ENCODE results near the gene TRMT112. TPM values are rescaled to one million over a fixed set of nuclear protein-coding genes. Genes with fewer than 3 reads are reported as not detected.

The TRMT112 gene
- total RNA-seq, 1 donor from 2014 or later, result 587 TPM

DNA sequence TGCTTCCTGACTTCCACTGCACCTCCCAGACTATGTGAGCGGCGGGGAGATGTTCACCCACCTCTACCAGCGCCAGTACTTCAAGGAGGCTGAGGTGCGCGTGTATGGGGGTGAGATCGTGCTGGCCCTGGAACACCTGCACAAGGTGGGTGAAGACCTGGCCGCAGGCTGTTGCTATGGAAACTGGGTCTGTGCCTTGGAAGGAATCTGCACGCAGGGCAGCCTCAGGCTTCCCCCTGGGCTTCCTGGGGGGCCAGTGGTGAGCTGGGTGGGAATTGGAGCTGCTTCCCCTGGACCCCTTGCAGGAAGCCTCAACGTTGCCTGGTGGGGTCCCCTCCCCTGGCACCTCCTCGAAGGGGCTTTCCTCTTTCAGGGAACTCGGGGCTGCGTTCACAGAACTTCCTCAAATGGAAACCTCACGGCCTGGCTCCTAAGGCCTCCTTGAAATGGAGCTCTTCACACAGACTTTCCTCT lies 43.1 kb upstream of the TRMT112 start:
- no peaks in the 10 kb centered on the region for H3K27me3 ChIP-seq (ENCODE audit: control insufficient read depth, insufficient read depth, low read length)
- FAIRE-seq (no peak), DNase-seq (ENCODE audit: low read depth) (no peak)
- TF ChIP-seq, protein P1, sequence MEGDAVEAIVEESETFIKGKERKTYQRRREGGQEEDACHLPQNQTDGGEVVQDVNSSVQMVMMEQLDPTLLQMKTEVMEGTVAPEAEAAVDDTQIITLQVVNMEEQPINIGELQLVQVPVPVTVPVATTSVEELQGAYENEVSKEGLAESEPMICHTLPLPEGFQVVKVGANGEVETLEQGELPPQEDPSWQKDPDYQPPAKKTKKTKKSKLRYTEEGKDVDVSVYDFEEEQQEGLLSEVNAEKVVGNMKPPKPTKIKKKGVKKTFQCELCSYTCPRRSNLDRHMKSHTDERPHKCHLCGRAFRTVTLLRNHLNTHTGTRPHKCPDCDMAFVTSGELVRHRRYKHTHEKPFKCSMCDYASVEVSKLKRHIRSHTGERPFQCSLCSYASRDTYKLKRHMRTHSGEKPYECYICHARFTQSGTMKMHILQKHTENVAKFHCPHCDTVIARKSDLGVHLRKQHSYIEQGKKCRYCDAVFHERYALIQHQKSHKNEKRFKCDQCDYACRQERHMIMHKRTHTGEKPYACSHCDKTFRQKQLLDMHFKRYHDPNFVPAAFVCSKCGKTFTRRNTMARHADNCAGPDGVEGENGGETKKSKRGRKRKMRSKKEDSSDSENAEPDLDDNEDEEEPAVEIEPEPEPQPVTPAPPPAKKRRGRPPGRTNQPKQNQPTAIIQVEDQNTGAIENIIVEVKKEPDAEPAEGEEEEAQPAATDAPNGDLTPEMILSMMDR (IDR thresholded peaks at IDR 0.05; ENCODE audit: insufficient read depth, low read length, severe bottlenecking), result no peak
- H3K36me3 ChIP-seq (ENCODE audit: control insufficient read depth, insufficient read depth, low read length), result peaks cover 36% of the 10 kb centered on the region
- H3K4me3 ChIP-seq (ENCODE audit: low read depth, low read length), result peak overlapping the region; percentile 95

DNA sequence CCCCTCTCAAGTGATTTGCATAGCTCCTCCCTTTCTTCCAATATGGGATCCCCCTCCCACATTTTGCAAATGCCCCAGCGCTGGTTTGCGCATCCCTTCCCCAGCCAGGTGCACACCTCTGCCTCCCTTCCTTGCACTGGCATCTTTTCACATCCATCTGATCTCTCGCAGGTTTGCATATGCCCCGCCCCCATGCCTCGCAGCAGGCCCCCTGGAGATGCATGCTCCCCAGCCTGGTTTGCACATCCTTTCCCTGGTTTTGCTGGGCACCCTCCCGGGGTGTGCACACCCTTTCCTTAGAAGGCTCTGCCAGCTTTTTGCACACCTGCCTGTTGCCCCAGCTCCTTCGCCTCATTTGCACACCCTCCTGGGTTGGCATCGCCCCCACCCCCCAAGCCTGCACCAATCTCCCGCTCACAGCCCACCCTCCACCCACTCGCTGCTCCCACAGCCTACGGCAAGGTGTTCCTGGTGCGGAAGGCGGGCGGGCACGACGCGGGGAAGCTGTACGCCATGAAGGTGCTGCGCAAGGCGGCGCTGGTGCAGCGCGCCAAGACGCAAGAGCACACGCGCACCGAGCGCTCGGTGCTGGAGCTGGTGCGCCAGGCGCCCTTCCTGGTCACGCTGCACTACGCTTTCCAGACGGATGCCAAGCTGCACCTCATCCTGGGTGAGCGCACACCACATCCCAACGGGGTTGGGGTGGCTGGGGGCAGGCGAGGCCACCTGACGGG lies 42.5 kb upstream of the TRMT112 start:
- peak overlapping the region; percentile 95 for H3K4me3 ChIP-seq (ENCODE audit: low read depth, low read length)
- no peaks in the 10 kb centered on the region for H3K27me3 ChIP-seq (ENCODE audit: control insufficient read depth, insufficient read depth, low read length)
- no peak for DNase-seq (ENCODE audit: low read depth)
- H3K36me3 ChIP-seq (ENCODE audit: control insufficient read depth, insufficient read depth, low read length), result peaks cover 31% of the 10 kb centered on the region
- TF ChIP-seq, protein P1 (IDR thresholded peaks at IDR 0.05; ENCODE audit: insufficient read depth, low read length, severe bottlenecking), result peak; percentile 49
- FAIRE-seq, result no peak

DNA sequence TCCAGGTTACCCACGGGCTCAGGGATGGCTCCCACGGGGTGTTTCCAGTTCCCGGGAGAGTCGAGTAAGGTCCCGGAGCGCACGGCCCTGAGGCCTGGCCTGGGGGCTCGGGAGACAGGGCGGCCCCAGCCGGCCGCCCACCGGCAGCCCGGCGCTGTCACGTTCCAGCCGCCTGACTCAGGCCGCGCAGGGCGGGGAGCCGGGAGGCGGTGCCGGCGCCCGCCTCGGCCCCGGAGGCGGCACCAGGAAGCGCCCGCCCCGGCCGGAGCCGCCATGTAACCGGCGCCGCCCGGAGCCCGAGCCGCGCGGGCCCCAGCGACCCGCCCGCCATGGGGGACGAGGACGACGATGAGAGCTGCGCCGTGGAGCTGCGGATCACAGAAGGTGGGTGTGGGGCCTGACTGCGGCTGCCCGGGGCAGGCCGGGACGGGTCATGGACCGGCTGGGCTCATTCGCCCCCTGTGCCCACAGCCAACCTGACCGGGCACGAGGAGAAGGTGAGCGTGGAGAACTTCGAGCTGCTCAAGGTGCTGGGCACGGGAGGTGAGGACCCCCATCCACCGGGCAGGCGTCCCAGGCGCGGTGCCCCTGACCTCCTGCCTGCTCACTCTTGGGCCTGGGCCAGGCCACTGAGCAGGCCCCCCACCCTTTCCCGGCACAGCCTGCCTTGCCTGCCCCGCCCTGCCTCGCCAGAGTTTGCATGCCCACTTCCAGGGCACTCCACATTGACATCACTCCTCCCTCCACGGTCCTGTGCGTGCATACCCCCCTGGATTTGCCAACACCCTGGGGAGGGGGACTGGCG lies 41.8 kb upstream of the TRMT112 start, which contains the start of gene RPS6KA4:
Gene RPS6KA4, plus strand, starts transcription at position 256 of the 805 bp plus-strand sequence. Its CDS starts 74 bp downstream, at position 330.
- Histone ChIP-seq H3K27me3 (ENCODE audit: control insufficient read depth, insufficient read depth, low read length) (no peaks in the 10 kb centered on the region), H3K36me3 (ENCODE audit: control insufficient read depth, insufficient read depth, low read length) (peaks cover 28% of the 10 kb centered on the region), H3K4me3 (ENCODE audit: low read depth, low read length) (peak within 1 kb of the TSS; percentile 95)
- TF ChIP-seq, protein P1 (IDR thresholded peaks at IDR 0.05; ENCODE audit: insufficient read depth, low read length, severe bottlenecking), result no peak
- FAIRE-seq (no peak), DNase-seq (ENCODE audit: low read depth) (peak; percentile 51)

DNA sequence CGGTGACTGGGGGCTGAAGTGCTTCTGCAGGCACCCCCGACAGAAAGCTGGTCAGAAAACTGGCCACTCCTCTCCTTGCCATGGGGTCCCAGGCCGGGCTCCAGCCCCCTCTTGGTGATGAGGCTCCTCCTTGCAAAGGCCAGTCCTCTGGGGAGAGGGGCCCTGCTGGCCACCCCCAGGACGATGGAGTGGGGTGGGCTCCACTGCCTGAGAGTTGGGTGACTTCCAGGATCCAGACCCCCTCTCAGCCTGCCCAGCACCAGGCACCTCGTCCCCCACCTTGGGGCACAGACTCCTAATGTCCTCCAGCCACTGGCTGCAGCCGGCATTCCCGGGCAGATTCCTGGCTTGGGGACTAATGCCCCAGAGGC lies 41.2 kb upstream of the TRMT112 start:
- peak overlapping the region; percentile 95 for H3K4me3 ChIP-seq (ENCODE audit: low read depth, low read length)
- TF ChIP-seq, protein P1 (IDR thresholded peaks at IDR 0.05; ENCODE audit: insufficient read depth, low read length, severe bottlenecking), result no peak
- DNase-seq (ENCODE audit: low read depth) (no peak), FAIRE-seq (no peak)
- no peaks in the 10 kb centered on the region for H3K27me3 ChIP-seq (ENCODE audit: control insufficient read depth, insufficient read depth, low read length)
- peaks cover 25% of the 10 kb centered on the region for H3K36me3 ChIP-seq (ENCODE audit: control insufficient read depth, insufficient read depth, low read length)

DNA sequence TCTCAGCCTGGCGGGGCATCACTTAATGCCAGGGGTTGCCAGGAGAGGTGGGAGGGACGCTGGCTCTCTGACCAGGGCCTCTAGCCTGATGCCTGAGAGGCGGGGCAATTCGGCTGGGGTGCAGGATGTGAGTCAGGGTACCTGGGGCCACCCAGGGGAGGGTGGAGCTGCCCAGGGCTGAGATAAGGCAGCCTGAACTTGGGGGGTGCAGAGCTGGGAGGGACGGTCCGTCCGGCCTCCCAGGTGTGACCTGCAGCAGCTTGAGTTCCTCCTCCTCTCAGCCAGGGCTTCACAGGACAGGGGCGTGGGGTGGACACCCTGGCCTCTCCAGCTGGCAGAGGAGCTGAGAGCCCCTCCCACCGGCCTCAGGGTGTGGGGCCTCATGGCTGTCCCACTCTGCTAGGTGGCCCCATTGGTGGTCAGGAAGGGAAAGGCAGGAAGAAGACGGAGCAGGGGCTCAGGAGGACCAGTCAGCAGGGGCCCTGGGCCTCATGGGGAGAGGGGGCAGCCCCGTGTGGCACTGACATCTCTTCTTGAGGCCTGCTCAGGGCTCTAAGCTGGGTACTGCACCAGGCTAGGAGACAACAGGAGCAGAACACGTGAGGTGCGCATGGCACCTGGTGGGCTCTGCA lies 40.7 kb upstream of the TRMT112 start:
- TF ChIP-seq, protein P1 (IDR thresholded peaks at IDR 0.05; ENCODE audit: insufficient read depth, low read length, severe bottlenecking), result no peak
- DNase-seq (ENCODE audit: low read depth) (peak; percentile 83), FAIRE-seq (no peak)
- H3K4me3 ChIP-seq (ENCODE audit: low read depth, low read length), result peak overlapping the region; percentile 95
- H3K27me3 ChIP-seq (ENCODE audit: control insufficient read depth, insufficient read depth, low read length), result no peaks in the 10 kb centered on the region
- H3K36me3 ChIP-seq (ENCODE audit: control insufficient read depth, insufficient read depth, low read length), result peaks cover 23% of the 10 kb centered on the region

All from bronchial epithelial cell (primary cell).